HPDE6-E6E7 (cell line): ENCODE data around the gene SELENOM.
"Not testable (repeated sequence)": the region's sequence is repeated elsewhere in the genome, so short reads cannot be mapped to it uniquely, and the experiment has no call there.

Experiments
- DNase-seq: peaks from one replicate; pipeline ENCODE4 v3.0.0; 2011; ENCODE audit warnings: missing footprints; ENCODE audit errors: extremely low spot score

The SELENOM gene

GRCh38 chr22:31133911-31134310 lies 26.5 kb upstream of the SELENOM start:
- DNase-seq = no peak

- no peak for DNase-seq
Observed at GRCh38 chr22:31130873-31131272, 23.5 kb upstream of the SELENOM start.

- DNase-seq = no peak
Observed at GRCh38 chr22:31128156-31128555, 20.8 kb upstream of the SELENOM start.

DNA sequence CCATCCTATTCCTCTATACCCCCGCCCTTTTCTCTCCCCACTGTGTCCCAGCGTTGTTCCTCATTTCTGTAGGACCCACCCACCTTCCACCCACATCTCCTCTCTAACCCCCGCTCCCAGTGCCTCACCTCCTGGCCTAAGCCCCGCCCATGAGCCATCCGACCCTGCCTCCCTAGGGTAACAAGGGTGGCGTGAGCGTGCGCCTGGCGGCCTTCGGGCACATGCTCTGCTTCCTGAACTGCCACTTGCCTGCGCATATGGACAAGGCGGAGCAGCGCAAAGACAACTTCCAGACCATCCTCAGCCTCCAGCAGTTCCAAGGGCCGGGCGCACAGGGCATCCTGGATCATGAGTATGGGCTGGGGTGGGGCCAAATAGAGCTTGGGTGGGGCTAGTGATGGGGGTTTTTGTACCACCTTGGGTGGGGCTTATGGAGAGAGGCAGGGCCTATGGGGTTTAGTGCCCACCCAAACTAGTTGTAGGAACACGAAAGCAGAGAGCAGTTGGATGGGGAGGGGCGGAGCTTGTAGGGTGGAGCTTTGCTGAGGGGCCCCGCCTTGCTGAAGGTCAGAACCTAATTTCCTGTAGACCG lies 19.9 kb upstream of the SELENOM start:
- DNase-seq = no peak

- DNase-seq = no peak
Observed at GRCh38 chr22:31126869-31127175, 19.5 kb upstream of the SELENOM start.

DNA sequence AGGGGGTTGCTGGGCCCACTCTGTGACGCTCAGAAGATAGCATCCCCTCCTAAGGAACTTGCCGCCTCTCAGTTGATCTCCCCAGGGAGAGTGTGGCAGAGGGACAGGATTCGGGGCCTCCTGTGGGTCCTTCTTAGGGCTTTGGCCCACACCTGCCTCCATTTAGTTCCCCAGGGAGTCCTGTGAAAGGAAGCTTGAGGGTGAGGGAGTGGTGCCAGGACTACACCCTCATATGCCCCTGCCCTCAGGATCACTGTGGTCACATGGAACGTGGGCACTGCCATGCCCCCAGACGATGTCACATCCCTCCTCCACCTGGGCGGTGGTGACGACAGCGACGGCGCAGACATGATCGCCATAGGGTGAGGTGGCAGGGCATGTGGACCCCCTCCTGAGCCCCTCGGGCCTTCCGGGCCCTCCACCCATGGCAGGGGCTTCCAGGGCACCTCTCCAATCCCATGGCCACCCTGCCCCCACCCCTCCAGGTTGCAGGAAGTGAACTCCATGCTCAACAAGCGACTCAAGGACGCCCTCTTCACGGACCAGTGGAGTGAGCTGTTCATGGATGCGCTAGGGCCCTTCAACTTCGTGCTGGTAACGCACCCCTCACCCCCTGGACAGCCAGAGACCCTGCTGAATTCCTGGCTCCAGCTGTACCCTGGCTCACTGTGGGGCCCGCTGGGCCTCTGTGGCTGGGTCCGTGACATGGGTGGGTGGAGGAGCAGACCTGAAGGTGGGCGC lies 18.9 kb upstream of the SELENOM start:
- no peak for DNase-seq

DNA sequence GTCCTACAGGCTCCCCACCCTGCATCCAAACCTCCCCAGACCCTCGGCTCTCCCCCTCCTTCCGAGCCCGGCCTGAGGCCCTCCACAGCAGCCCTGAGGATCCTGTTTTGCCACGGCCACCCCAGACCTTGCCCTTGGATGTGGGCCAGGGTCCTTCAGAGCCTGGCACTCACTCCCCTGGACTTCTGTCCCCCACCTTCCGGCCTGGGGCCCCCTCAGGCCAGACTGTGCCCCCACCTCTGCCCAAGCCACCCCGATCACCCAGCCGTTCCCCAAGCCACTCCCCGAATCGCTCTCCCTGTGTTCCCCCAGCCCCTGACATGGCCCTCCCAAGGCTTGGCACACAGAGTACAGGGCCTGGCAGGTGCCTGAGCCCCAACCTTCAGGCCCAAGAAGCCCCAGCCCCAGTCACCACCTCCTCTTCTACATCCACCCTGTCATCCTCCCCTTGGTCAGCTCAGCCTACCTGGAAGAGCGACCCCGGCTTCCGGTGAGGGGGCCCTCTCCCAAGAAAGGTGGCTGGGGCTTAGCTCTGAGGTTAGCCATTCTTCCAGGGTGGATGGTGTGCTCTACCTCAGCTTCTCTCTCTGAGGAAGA lies 18.3 kb upstream of the SELENOM start:
- DNase-seq = no peak

GRCh38 chr22:31124811-31125465 lies 17.6 kb upstream of the SELENOM start:
- DNase-seq = no peak

DNA sequence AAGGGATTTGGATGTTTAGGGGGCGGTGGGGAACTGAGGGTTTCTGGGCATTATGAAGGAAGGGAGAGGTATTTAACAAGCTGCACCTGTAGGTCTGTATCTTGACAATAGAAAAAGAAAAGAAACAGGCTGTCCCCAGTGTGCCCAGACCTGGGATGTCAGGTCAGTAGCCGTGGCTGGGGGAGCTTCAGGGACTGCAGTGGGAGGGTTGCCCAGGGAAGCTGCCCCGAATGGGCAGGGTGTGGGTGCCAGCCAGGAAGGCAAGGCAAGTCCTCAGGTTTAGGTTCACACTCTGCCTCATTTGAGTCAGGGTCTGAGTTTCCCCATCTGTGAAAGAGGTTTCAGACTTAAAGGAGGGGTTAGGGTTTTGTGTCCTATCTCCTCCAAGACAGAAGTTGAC lies 16.9 kb upstream of the SELENOM start:
- DNase-seq = no peak

GRCh38 chr22:31123292-31123602 lies 15.9 kb upstream of the SELENOM start:
- no peak for DNase-seq

DNA sequence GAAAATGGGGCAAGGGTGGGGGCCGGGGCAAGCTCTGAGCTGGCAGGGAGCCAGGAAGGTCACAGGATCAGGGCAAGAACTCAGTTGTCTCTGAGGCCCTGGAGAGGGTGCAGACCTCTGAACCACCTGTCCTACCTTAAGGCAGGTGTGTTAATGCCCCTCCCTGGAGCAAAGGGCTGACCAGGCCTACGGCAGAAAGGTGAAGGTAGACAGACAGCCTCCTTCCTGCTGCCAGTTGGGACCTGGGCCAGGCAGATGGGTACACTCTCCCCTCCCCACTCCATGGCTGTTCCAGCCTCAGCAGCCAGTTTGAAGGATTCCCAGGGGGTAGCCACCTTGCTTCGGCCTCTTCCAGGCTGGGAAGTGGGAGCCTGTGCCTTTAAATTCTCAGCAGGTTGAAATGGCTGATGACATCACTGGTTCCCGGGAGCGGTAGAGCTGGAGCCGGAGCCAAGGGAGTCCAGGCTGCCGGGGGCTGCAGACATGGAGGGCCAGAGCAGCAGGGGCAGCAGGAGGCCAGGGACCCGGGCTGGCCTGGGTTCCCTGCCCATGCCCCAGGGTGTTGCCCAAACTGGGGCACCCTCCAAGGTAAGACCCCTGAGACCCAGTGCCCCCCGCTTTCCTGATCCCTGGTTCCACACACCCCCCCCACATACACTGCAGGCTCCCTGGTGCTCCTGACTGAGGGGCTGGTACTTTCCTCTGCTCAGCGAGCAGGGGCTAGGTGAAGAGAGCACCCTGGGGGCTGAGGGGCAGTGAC lies 15.3 kb upstream of the SELENOM start, which contains the start of gene INPP5J:
INPP5J (plus strand) TSS at position 435 of the 760 bp plus-strand sequence; CDS start at position 484, 49 bp downstream.
- peak; percentile 78 for DNase-seq

- no peak for DNase-seq
Observed at GRCh38 chr22:31122196-31122531, 14.8 kb upstream of the SELENOM start.

GRCh38 chr22:31121403-31121802 lies 14.0 kb upstream of the SELENOM start:
- DNase-seq = no peak

DNA sequence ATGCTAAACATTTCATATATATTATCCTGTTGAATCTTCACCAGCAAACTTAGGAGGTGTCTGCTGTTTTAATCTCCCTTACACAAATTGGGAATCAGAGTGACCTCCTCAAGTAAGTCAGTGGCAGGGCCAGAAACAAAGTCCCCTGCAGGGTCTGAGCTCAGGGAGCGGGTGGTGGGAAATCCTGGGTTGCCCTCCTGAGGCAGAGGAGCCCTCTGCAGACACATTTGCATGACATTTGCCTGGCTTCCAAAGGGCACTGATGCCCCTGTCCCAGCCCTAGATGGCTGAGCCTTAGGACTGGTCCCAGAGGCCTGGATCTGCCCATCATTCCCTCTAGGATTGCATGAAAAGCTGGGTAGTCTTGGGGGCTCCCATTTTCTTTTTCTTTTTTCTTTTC lies 13.3 kb upstream of the SELENOM start:
- DNase-seq = no peak

- DNase-seq = no peak
Observed at GRCh38 chr22:31120230-31120629, 12.9 kb upstream of the SELENOM start.

- no peak for DNase-seq
Observed at GRCh38 chr22:31119026-31119717, 11.8 kb upstream of the SELENOM start.

- no peak for DNase-seq
Observed at GRCh38 chr22:31118046-31118820, 10.9 kb upstream of the SELENOM start.

DNA sequence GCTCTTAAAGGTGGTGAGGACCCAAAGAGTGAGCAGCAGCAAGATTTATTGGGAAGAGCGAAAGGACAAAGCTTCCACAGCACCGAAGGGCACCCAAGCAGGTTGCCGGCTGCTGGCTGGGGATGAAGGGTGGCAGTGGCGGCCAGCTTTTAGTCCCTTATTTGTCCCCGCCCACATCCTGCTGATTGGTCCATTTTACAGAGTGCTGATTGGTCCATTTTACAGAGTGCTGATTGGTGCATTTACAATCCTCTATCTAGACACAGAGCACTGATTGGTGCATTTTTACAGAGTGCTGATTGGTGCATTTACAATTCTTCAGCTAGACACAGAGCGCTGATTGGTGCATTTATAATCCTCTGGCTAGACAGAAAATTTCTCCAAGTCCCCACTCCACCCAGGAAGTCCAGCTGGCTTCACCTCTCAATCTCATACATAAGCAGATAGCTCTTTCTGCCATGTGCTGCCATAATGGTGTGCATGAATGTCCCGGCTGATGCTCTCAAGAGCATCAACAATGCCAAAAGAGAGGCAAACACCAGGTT lies 5.3 kb upstream of the SELENOM start:
- not testable (repeated sequence) for DNase-seq

GRCh38 chr22:31107894-31108218 lies 488 bp upstream of the SELENOM start:
- no peak for DNase-seq

- no peak for DNase-seq
Observed at GRCh38 chr22:31106731-31107177, 614 bp downstream of the SELENOM start.
